Right atrium auricular region (tissue), 2 donors: ENCODE results near the gene MYBL2. TPM values are rescaled to one million over a fixed set of nuclear protein-coding genes. Genes with fewer than 3 reads are reported as not detected.

Source experiments
- DNase-seq: peaks from one replicate; pipeline ENCODE4 v3.0.0-alpha.2; 2019; ENCODE audit warnings: low spot score
- H3K27ac ChIP-seq, 2 donors: fragments of 200-600 bp; sonication (generic); 1 replicate in 1 of 2; 2 replicates in 1 of 2; pipeline ENCODE4 v1.5.1; 2016 to 2019
- H3K27me3 ChIP-seq, 2 donors: fragments of 200-600 bp; sonication (generic); one replicate each; pipeline versions ENCODE4 v1.5.1 to v1.6.0; 2017 to 2019
- H3K36me3 ChIP-seq: fragments of 200-600 bp; sonication (generic); one replicate; pipeline ENCODE4 v1.5.1; 2016
- H3K4me1 ChIP-seq, 2 donors: fragments of 200-600 bp; sonication (generic); one replicate each; pipeline versions ENCODE4 v1.5.1 to v1.6.0; 2017 to 2019
- H3K4me3 ChIP-seq, 2 donors: fragments of 200-600 bp; sonication (generic); 1 replicate in 1 of 2; 2 replicates in 1 of 2; pipeline ENCODE4 v1.5.1; 2017 to 2019; ENCODE audit warnings: mild to moderate bottlenecking in 1 of 2, moderate library complexity in 1 of 2
- H3K9me3 ChIP-seq, 2 donors: fragments of 200-600 bp; sonication (generic); one replicate each; pipeline ENCODE4 v1.5.1; 2019
- CTCF ChIP-seq, 2 donors: fragments of 200-600 bp; sonication (generic); IDR thresholded peaks; one replicate each; pipeline ENCODE4 v1.5.1; 2019; ENCODE audit warnings: antibody characterized with exemption in 2 of 2
- total RNA-seq, 2 donors: library from RNA; depleted of rRNA; stranded (reverse); fragments of >200 nt; gene quantifications; one replicate each; pipeline ENCODE4 v1.1.0, GENCODE V29; 2016

MYBL2 gene
- total RNA-seq, 2 donors from 2014 or later, result not detected

GRCh38 chr20:43680981-43681380 lies 14.1 kb downstream of the MYBL2 start:
- no peak for DNase-seq
- Histone ChIP-seq H3K4me3 (no peak overlapping the region), H3K4me1 (no peaks in the 10 kb centered on the region), H3K27ac (no peak overlapping the region), H3K9me3 (no peaks in the 10 kb centered on the region), H3K27me3 (no peaks in the 10 kb centered on the region), H3K36me3 (no peaks in the 10 kb centered on the region)
- no peak for TF ChIP-seq CTCF (IDR thresholded peaks at IDR 0.05)

GRCh38 chr20:43681468-43681942 lies 14.6 kb downstream of the MYBL2 start:
- Histone ChIP-seq H3K27me3 (no peaks in the 10 kb centered on the region), H3K27ac (no peak overlapping the region), H3K4me3 (no peak overlapping the region), H3K9me3 (no peaks in the 10 kb centered on the region), H3K4me1 (no peaks in the 10 kb centered on the region), H3K36me3 (no peaks in the 10 kb centered on the region)
- no peak for TF ChIP-seq CTCF (IDR thresholded peaks at IDR 0.05)
- DNase-seq, result no peak

- Histone ChIP-seq H3K36me3 (no peaks in the 10 kb centered on the region), H3K4me3 (no peak overlapping the region), H3K4me1 (no peaks in the 10 kb centered on the region), H3K27me3 (no peaks in the 10 kb centered on the region), H3K9me3 (no peaks in the 10 kb centered on the region), H3K27ac (no peak overlapping the region)
- no peak for TF ChIP-seq CTCF (IDR thresholded peaks at IDR 0.05)
- DNase-seq, result no peak
Observed at GRCh38 chr20:43681991-43682410, 15.1 kb downstream of the MYBL2 start.

DNA sequence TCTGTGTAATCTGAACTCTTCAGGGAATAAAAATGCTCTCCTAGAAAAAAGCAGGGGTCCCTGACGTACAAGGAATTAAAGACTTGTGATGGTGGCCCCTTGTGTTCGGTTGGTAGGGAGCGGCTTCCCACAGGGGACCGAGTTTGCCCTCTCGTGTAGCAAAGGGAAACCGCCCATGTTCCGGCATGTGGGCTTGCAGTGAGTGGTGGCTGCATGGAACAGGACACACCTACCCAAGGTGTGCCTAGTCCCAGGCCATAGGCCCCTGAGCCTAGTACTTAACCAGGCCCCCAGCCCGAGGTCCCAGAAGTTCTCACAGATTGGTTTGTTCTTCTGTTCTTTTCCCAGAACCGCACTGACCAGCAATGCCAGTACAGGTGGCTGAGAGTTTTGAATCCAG lies 15.5 kb downstream of the MYBL2 start:
- no peak for DNase-seq
- H3K27me3 ChIP-seq, result no peaks in the 10 kb centered on the region
- TF ChIP-seq CTCF (IDR thresholded peaks at IDR 0.05), result no peak
- no peak overlapping the region for H3K27ac ChIP-seq
- H3K4me3 ChIP-seq, result no peak overlapping the region
- H3K9me3 ChIP-seq, result no peaks in the 10 kb centered on the region
- H3K36me3 ChIP-seq, result no peaks in the 10 kb centered on the region
- H3K4me1 ChIP-seq, result no peaks in the 10 kb centered on the region

DNA sequence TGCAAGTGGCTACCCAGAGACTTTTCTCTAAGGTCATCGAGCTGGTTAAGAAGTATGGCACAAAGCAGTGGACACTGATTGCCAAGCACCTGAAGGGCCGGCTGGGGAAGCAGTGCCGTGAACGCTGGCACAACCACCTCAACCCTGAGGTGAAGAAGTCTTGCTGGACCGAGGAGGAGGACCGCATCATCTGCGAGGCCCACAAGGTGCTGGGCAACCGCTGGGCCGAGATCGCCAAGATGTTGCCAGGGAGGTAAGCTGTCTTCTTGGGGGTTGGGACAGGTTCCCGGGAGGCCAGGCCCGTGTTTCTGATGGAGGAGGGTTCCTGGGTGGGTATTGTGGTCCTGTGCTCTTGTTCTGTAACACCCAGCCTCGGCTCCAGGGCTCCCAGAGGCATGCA lies 19.9 kb downstream of the MYBL2 start:
- no peak for TF ChIP-seq CTCF (IDR thresholded peaks at IDR 0.05)

GRCh38 chr20:43689165-43689564 lies 22.3 kb downstream of the MYBL2 start:
- Histone ChIP-seq H3K27me3 (no peaks in the 10 kb centered on the region), H3K4me1 (no peaks in the 10 kb centered on the region), H3K4me3 (no peak overlapping the region), H3K27ac (no peak overlapping the region), H3K36me3 (no peaks in the 10 kb centered on the region), H3K9me3 (no peaks in the 10 kb centered on the region)
- no peak for DNase-seq
- no peak for TF ChIP-seq CTCF (IDR thresholded peaks at IDR 0.05)

More for the DNA sequence above, 19.9 kb downstream of the MYBL2 start:
- no peaks in the 10 kb centered on the region for H3K9me3 ChIP-seq
- DNase-seq, result no peak
- no peak overlapping the region for H3K27ac ChIP-seq
- H3K27me3 ChIP-seq, result no peaks in the 10 kb centered on the region
- H3K36me3 ChIP-seq, result no peaks in the 10 kb centered on the region
- no peak overlapping the region for H3K4me3 ChIP-seq
- H3K4me1 ChIP-seq, result no peaks in the 10 kb centered on the region
